HG02759 (cell line): ENCODE results near the gene SNPH.
"Not testable (repeated sequence)": the region's sequence is repeated elsewhere in the genome, so short reads cannot be mapped to it uniquely, and the experiment has no call there.

Experiments
- ATAC-seq: cut with Tn5 transposase; IDR thresholded peaks from one replicate; pipeline ENCODE4 v1.9.1; 2021; ENCODE audit warnings: mild to moderate bottlenecking, moderate library complexity; ENCODE audit not compliant: unreplicated experiment

The SNPH gene

DNA sequence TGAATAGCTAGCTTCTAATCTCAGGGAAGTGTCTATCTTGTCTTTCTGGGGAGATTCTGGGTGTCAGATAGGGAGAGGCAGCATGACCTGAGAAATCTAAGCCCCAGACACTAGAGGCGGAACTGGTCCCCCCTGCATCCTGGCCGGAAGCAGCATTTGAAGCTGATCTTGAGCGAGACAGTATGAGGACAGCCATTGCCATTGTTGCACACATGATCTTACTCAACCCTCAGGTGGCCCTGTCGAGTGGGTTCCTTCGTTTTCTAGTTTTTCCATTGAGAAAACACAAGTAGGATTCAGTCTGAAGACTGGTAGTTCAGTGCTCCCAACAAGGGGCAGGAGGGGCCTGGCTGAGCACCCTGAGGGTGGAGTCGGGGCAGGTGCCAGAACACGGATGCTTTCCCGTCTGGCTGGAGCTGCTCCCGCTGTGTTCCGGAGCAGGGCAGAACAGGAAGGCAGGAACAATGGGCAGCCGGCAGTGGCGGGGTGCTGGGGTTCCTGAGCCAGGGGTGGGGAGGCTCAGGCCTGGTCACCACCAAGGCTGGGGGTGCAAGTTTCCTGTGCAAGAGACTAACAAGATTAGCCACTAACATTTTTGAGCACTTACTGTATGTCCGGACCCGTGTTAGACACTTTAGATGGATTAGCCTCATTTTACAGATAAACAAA, 70.7 kb downstream of the SNPH start:
- ATAC-seq = no peak

- no peak for ATAC-seq
Observed at GRCh38 chr20:1337441-1337840, 71.3 kb downstream of the SNPH start.

DNA sequence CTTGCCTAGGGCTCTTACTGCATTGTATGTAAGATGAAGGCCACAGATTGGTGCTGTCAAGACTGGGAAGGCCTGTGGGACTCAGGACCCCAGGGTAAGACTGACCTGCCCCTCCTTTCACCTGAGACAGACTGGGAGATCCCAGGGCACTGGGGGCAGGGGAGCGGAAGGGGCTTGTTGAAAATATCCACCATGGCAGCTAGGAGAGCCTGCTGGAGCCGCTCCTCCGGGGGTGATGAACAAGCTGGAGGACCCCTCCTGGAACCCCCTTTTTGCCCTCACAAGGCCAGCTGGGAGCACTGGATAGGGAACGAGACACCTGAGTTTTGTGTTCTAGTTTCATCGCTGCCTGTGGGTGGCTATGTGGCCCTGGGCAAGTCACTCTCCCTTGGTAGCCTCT, 72.0 kb downstream of the SNPH start:
- no peak for ATAC-seq

GRCh38 chr20:1338801-1339200, 72.7 kb downstream of the SNPH start:
- ATAC-seq = no peak

DNA sequence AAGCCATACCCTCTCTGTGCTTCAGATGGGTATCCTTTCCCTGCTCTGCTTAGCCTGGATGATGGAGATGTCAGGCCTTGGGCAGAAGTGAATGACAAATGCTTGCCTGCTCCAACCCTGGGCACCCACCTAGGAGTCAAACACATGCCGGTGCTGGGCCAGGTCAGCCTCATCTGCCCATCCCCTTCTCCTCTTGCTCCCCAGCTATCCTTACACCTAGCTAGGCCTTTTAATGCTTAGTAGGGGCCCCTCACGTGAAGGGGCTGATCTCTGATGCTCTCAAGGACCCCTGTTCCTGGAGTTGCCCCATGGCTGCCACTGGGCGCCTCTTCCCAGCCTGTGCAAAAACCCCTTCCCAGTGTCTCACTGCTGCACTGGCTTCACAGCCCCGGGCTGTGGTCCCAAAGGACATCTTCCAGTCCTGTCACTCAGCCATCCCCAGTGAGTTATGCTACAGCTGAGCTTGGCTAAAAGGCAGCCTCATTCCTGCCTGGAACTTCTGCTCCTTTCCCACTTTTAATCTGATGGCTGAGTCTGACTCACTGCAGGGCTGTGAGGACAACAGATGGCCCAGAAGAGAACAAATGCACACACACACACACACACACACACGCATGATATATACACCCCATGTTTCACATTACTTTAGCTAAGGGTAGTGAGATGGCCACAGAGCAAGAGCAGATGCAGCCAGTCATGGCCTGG, 75.6 kb downstream of the SNPH start:
- ATAC-seq = no peak

DNA sequence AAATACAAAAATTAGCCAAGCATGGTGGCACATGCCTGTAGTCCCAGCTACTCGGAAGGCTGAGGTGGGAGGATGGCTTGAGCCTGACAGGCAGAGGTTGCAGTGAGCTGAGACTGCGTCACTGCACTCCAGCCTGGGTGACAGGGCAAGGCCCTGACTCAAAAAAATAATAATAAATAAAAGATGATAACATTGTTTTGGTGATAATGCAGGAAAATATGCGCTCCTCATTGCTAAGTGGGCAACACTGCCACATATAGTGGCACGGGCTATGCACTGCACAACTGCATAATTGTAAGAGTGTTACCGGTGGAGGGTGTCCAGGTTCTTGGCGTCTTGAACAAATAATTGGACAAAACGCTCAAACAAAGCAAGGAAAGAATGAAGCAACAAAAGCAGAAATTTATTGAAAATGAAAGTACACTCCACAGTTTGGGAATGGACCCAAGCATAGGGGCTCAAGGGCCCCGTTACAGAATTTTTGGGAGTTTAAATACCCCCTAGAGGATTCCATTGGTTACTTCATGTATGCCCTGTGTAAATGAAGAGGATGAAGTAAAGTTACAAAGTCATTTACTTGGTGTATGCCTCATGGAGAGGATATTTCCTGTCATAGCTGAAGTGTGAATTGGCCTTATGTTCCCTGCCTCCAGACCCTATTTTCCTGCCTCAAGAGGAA, 77.5 kb downstream of the SNPH start:
- ATAC-seq = not testable (repeated sequence)

GRCh38 chr20:1345030-1345755, 79.1 kb downstream of the SNPH start:
- no peak for ATAC-seq

DNA sequence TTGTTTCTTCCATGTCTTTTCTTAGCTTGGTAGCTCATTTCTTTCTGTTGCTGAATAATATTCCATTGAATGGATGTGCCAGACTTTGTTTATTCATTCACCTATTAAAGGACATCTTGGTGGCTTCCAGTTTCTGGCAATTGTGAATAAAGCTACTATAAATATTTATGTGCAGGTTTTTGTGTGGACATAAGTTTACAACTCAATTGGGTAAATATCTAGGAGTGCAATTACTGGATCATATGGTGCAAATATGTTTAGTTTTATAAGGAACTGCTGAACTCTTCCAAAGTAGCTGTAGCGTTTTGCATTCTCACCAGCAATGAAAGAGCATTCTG, 79.6 kb downstream of the SNPH start:
- ATAC-seq = no peak

- no peak for ATAC-seq
Observed at GRCh38 chr20:1346315-1346969, 80.3 kb downstream of the SNPH start.

- no peak for ATAC-seq
Observed at GRCh38 chr20:1353956-1354355, 87.9 kb downstream of the SNPH start.

GRCh38 chr20:1357921-1358671, 92.0 kb downstream of the SNPH start:
- no peak for ATAC-seq
